H1 (cell line): Measurements from ENCODE around the gene TBC1D2B. TPM values are rescaled to one million over a fixed set of nuclear protein-coding genes. Genes with fewer than 3 reads are reported as not detected.

Experiments
- CTCF ChIA-PET: fragments of 300-600 bp; sonication (Branson Sonifier 250); formaldehyde crosslinking; loops from one replicate; lab custom pipeline; 2021; ENCODE audit not compliant: partially characterized antibody; lab: Charles Lee
- POLR2A ChIA-PET: fragments of 300-600 bp; sonication (Branson Sonifier 250); formaldehyde crosslinking; loops from one replicate; lab custom pipeline; 2021; ENCODE audit warnings: inconsistent platforms; ENCODE audit not compliant: partially characterized antibody; lab: Charles Lee
- DNase-seq, 2 experiments: peaks; one replicate each; pipeline versions ENCODE4 v3.0.0 to v3.0.0-alpha.2; 2010 to 2022; ENCODE audit warnings: low spot score in 2 of 2, low read depth in 1 of 2, mixed read lengths in 1 of 2
- FAIRE-seq: peaks from 2 replicates; lab custom pipeline; 2011; peaks lifted over from hg19 to GRCh38; lab: Jason Lieb, UNC
- H2AFZ ChIP-seq: 2 replicates; pipeline ENCODE4 v1.8.1; 2012; ENCODE audit warnings: low read length, inconsistent platforms
- H2AK5ac ChIP-seq: 2 replicates; pipeline ENCODE4 v1.6.1; 2013; ENCODE audit warnings: low read depth, low read length
- H2BK120ac ChIP-seq: replicated peaks from 2 replicates; pipeline ENCODE3; 2013; ENCODE audit warnings: low read depth, low read length, inconsistent platforms
- H2BK12ac ChIP-seq: 2 replicates; pipeline ENCODE4 v1.6.1; 2013; ENCODE audit warnings: low read depth, low read length
- H2BK15ac ChIP-seq: 2 replicates; pipeline ENCODE4 v1.6.1; 2013; ENCODE audit warnings: low read length
- H2BK20ac ChIP-seq: 2 replicates; pipeline ENCODE4 v1.6.1; 2013; ENCODE audit warnings: low read length
- H2BK5ac ChIP-seq: 2 replicates; pipeline ENCODE4 v1.6.1; 2013; ENCODE audit warnings: low read depth, low read length
- H3K14ac ChIP-seq: 2 replicates; pipeline ENCODE4 v1.6.1; 2013; ENCODE audit warnings: inconsistent platforms; ENCODE audit not compliant: insufficient read length
- H3K18ac ChIP-seq: 2 replicates; pipeline ENCODE4 v1.6.1; 2013; ENCODE audit warnings: low read length; ENCODE audit errors: extremely low read depth
- H3K23ac ChIP-seq: 2 replicates; pipeline ENCODE4 v1.6.1; 2013; ENCODE audit warnings: inconsistent platforms; ENCODE audit not compliant: insufficient read length
- H3K23me2 ChIP-seq: 2 replicates; pipeline ENCODE4 v1.6.1; 2013; ENCODE audit warnings: low read depth, low read length
- H3K27ac ChIP-seq: 2 replicates; pipeline ENCODE4 v1.6.1; 2011; ENCODE audit warnings: low read depth, low read length, inconsistent platforms
- H3K27me3 ChIP-seq, 4 experiments: replicated peaks in 1 of 4; 1 replicate in 1 of 4; 2 replicates in 3 of 4; pipeline versions ENCODE4 v1.6.1 to v1.8.1; 2011 to 2013; ENCODE audit warnings: low read length in 3 of 4, mild to moderate bottlenecking in 3 of 4, inconsistent platforms in 2 of 4, mixed read lengths in 2 of 4, moderate library complexity in 1 of 4; ENCODE audit not compliant: control insufficient read depth in 3 of 4, insufficient read depth in 3 of 4; ENCODE audit errors: extremely low read depth in 1 of 4
- H3K36me3 ChIP-seq, 4 experiments: 2 replicates each; pipeline versions ENCODE4 v1.6.1 to v1.8.1; 2011 to 2013; ENCODE audit warnings: mild to moderate bottlenecking in 4 of 4, low read length in 3 of 4, moderate library complexity in 2 of 4, control low read depth in 1 of 4, inconsistent platforms in 1 of 4; ENCODE audit not compliant: insufficient read depth in 4 of 4, control insufficient read depth in 2 of 4
- H3K4ac ChIP-seq: replicated peaks from 2 replicates; pipeline ENCODE3; 2013; ENCODE audit warnings: low read length, low read depth, mixed read lengths, inconsistent platforms; ENCODE audit not compliant: insufficient read length
- H3K4me1 ChIP-seq, 4 experiments: replicated peaks in 1 of 4; 1 replicate in 1 of 4; 2 replicates in 3 of 4; pipeline versions ENCODE4 v1.6.1 to v1.8.1; 2011 to 2013; ENCODE audit warnings: low read length in 3 of 4, inconsistent platforms in 2 of 4, mixed read lengths in 1 of 4; ENCODE audit not compliant: insufficient read depth in 4 of 4, control insufficient read depth in 3 of 4
- H3K4me2 ChIP-seq, 2 experiments: 2 replicates each; pipeline versions ENCODE4 v1.6.1 to v1.8.1; 2011 to 2013; ENCODE audit warnings: low read depth in 2 of 2, low read length in 2 of 2, control low read depth in 1 of 2, inconsistent platforms in 1 of 2, mild to moderate bottlenecking in 1 of 2; ENCODE audit not compliant: insufficient read depth in 1 of 2
- H3K4me3 ChIP-seq, 4 experiments: fragments of 200-600, 300-600 bp in 1 of 4; sonication (generic), shearing (Covaris generic), sonication (Bioruptor Twin) in 1 of 4; 2 replicates each; pipeline versions ENCODE4 v1.5.1 to v1.8.1; 2011 to 2016; ENCODE audit warnings: low read length in 4 of 4, low read depth in 3 of 4, control low read depth in 2 of 4, inconsistent platforms in 2 of 4, mild to moderate bottlenecking in 2 of 4, mixed read lengths in 1 of 4, moderate library complexity in 1 of 4; ENCODE audit not compliant: insufficient read depth in 2 of 4; ENCODE audit errors: extremely low read depth in 1 of 4
- H3K56ac ChIP-seq: replicated peaks from 2 replicates; pipeline ENCODE3; 2013; ENCODE audit warnings: low read depth, mild to moderate bottlenecking, mixed read lengths, low read length, inconsistent platforms; ENCODE audit not compliant: insufficient read length
- H3K79me1 ChIP-seq: 2 replicates; pipeline ENCODE4 v1.6.1; 2013; ENCODE audit warnings: low read depth, low read length, control low read depth
- H3K79me2 ChIP-seq, 2 experiments: 2 replicates each; pipeline versions ENCODE4 v1.6.1 to v1.8.1; 2012 to 2013; ENCODE audit warnings: low read length in 2 of 2, mild to moderate bottlenecking in 2 of 2, inconsistent platforms in 1 of 2; ENCODE audit not compliant: insufficient read depth in 2 of 2, control insufficient read depth in 1 of 2
- H3K9ac ChIP-seq, 4 experiments: replicated peaks in 1 of 4; 1 replicate in 1 of 4; 2 replicates in 3 of 4; pipeline versions ENCODE4 v1.6.1 to v1.8.1; 2011 to 2013; ENCODE audit warnings: low read depth in 3 of 4, low read length in 3 of 4, control low read depth in 2 of 4, mild to moderate bottlenecking in 2 of 4, moderate library complexity in 2 of 4, inconsistent platforms in 1 of 4; ENCODE audit errors: extremely low read depth in 1 of 4
- H3K9me3 ChIP-seq, 2 experiments: 2 replicates each; pipeline versions ENCODE4 v1.6.1 to v1.8.1; 2012 to 2013; ENCODE audit warnings: mild to moderate bottlenecking in 2 of 2, moderate library complexity in 2 of 2, control low read depth in 1 of 2, inconsistent platforms in 1 of 2, low read depth in 1 of 2, low read length in 1 of 2, mixed read lengths in 1 of 2; ENCODE audit not compliant: insufficient read depth in 2 of 2
- H4K20me1 ChIP-seq, 2 experiments: replicated peaks in 1 of 2; 2 replicates each; pipeline versions ENCODE3 to v1.8.1; 2011 to 2013; ENCODE audit warnings: inconsistent platforms in 2 of 2, low read length in 2 of 2, mild to moderate bottlenecking in 1 of 2; ENCODE audit not compliant: insufficient read depth in 2 of 2, control insufficient read depth in 1 of 2
- H4K5ac ChIP-seq: 2 replicates; pipeline ENCODE4 v1.6.1; 2013; ENCODE audit warnings: low read length, low read depth, mixed read lengths, inconsistent platforms; ENCODE audit not compliant: insufficient read length
- H4K8ac ChIP-seq: 2 replicates; pipeline ENCODE4 v1.8.0; 2013; ENCODE audit warnings: mild to moderate bottlenecking, moderate library complexity, low read length, inconsistent platforms; ENCODE audit not compliant: insufficient read depth; ENCODE audit errors: extremely low read depth
- H4K91ac ChIP-seq: replicated peaks from 2 replicates; pipeline ENCODE3; 2013; ENCODE audit warnings: low read length, mixed read lengths, inconsistent platforms; ENCODE audit not compliant: insufficient read length
- CBX8 ChIP-seq: fragments of 300-800, 300-1000 bp; sonication (generic); IDR thresholded peaks from 2 replicates; pipeline ENCODE4 v1.7.1; 2016; ENCODE audit warnings: low read depth, low read length, borderline replicate concordance
- POLR2A ChIP-seq, 2 experiments: IDR thresholded peaks; 1 replicate in 1 of 2; 2 replicates in 1 of 2; pipeline ENCODE4 v1.6.1; 2011; ENCODE audit warnings: low read depth in 2 of 2, low read length in 2 of 2, mild to moderate bottlenecking in 2 of 2; ENCODE audit errors: control extremely low read depth in 1 of 2
- SP2 ChIP-seq: IDR thresholded peaks from 2 replicates; pipeline ENCODE4 v1.6.1; 2012; ENCODE audit warnings: mild to moderate bottlenecking, low read length, inconsistent platforms
- SRF ChIP-seq: IDR thresholded peaks from 2 replicates; pipeline ENCODE4 v1.6.1; 2011; ENCODE audit warnings: mild to moderate bottlenecking, low read depth, low read length, moderate library complexity
- WGBS, 2 experiments: shearing (Covaris generic) in 1 of 2; methylation state at CpG; one replicate each; pipeline versions ENCODE4 v1.1.6 to v1.1.7; 2013 to 2015; ENCODE audit warnings: low lambda C conversion rate in 2 of 2, mixed read lengths in 2 of 2, inconsistent platforms in 1 of 2, low coverage in 1 of 2, missing lambda C conversion rate in 1 of 2; ENCODE audit not compliant: insufficient replicate concordance in 2 of 2, insufficient coverage in 1 of 2, insufficient read length in 1 of 2; ENCODE audit errors: extremely low coverage in 1 of 2, missing lambda C conversion rate in 1 of 2; 5-methylcytosine and 5-hydroxymethylcytosine counted together
- polyA plus RNA-seq, 7 experiments: library from polyadenylated mRNA; depleted of rRNA in 3 of 7; stranded (reverse) in 5 of 7; unstranded in 2 of 7; fragments of >200 nt in 5 of 7; fragments of 200-250 nt in 2 of 7; gene quantifications; 1 replicate in 5 of 7; 2 replicates in 1 of 7; 4 replicates in 1 of 7; pipeline versions ENCODE4 v1.2.1 to v1.2.3, GENCODE V29; 2011 to 2013; ENCODE audit warnings: missing spikeins in 2 of 7, mixed read lengths in 2 of 7
- total RNA-seq: library from RNA; stranded (reverse); fragmentation: NEBNext Ultra II Directional; extraction: Animal tissue kit (Norgen Biotek cat#: 25700); gene quantifications from 2 replicates; pipeline ENCODE4 v1.2.1, GENCODE V29; 2021

TBC1D2B gene
- total and polyA plus RNA-seq, 2 of the 8 experiments (the other 6 are each of a cell fraction or from before 2014, with no cell fraction given), result 11.9 to 19.5 TPM

DNA sequence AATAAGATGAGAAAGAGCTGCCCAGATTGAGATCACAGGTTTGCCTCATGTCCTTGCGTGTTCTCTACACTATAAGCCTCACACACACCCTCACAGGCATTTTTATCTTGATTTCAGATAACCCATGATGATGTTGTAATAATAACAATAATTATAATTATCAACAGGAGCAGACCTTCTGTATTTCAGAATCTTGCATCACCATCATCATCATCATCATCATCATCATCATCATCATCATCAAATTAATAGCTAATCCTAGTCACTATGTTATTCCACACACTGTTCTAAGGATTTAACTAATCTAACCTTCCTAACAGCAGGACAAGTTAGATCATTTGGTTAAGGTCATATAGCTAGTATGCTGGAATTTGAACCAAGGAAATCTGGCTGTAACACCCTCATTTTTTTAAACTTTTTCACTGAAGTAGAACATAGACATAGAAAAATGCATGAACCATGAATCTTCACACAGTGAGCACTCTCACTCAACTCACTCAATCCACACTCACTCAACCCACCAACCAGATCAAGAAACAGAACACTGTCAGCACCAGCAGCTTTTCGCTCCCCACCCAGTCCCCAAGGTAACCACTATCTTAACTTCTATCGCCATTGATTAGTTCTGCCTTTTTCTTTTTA is 13.0 kb upstream of the TBC1D2B start:
- no peak overlapping the region for H2BK12ac ChIP-seq
- H3K4me1 ChIP-seq, result 0 out of 7 replicates have a peak, but pooled peaks cover 0 to 4% (median 0%) of the 10 kb centered on the region in 4 experiments
- FAIRE-seq (no peak), DNase-seq (no peak)
- no peak overlapping the region for H2BK15ac ChIP-seq
- H3K23me2 ChIP-seq, result no peaks in the 10 kb centered on the region
- no peak overlapping the region for H4K91ac ChIP-seq
- H4K8ac ChIP-seq, result no peak overlapping the region
- no peak overlapping the region for H3K4me2 ChIP-seq
- no peak overlapping the region for H3K56ac ChIP-seq
- 92% methylated on average over 3 of the region's 3 CpGs; no CpG with 5 or more reads in 1 of the 2 experiments for WGBS, 2 experiments
- H3K9me3 ChIP-seq, result no peaks in the 10 kb centered on the region
- H3K27me3 ChIP-seq, result peaks cover 0 to 14% (median 7%) of the 10 kb centered on the region in 4 experiments; a peak in 3 of 7 replicates
- no peak overlapping the region for H3K9ac ChIP-seq
- H3K4me3 ChIP-seq, result no peak overlapping the region
- H3K79me1 ChIP-seq, result no peaks in the 10 kb centered on the region
- ChIA-PET CTCF (interaction anchor here (0.6 to 8.0 kb wide), 14 partner anchors 11 to 131 kb away, joined by 3 to 51 read pairs (median 3); no protein-coding TSS in a partner anchor), POLR2A (no interaction called here)
- H4K5ac ChIP-seq, result no peak overlapping the region
- no peaks in the 10 kb centered on the region for H4K20me1 ChIP-seq
- no peak overlapping the region for H3K27ac ChIP-seq
- H2BK20ac ChIP-seq, result no peak overlapping the region
- no peak overlapping the region for H2BK120ac ChIP-seq
- H3K18ac ChIP-seq, result no peak overlapping the region
- H2BK5ac ChIP-seq, result no peak overlapping the region
- no peak overlapping the region for H2AK5ac ChIP-seq
- H3K23ac ChIP-seq, result no peak overlapping the region
- H3K14ac ChIP-seq, result no peak overlapping the region
- H3K4ac ChIP-seq, result no peak overlapping the region
- H3K79me2 ChIP-seq, result no peaks in the 10 kb centered on the region
- no peaks in the 10 kb centered on the region for H3K36me3 ChIP-seq
- TF ChIP-seq SRF (no peak), SP2 (no peak), CBX8 (no peak), POLR2A (IDR thresholded peaks at IDR 0.05; ENCODE audit: control extremely low read depth in 1 of 2, low read depth in 2 of 2, low read length in 2 of 2) (no peak)
- H2AFZ ChIP-seq, result no peak overlapping the region
